ENCODE measurements around the gene ZNF99. TPM values are rescaled to one million over a fixed set of nuclear protein-coding genes. Genes with fewer than 3 reads are reported as not detected.
"Not testable (repeated sequence)": the region's sequence is repeated elsewhere in the genome, so short reads cannot be mapped to it uniquely, and the experiment has no call there.

The ZNF99 gene
- not detected for total RNA-seq

GRCh38 chr19:22783651-22784410 lies at the start of gene ZNF99:
TSS of gene ZNF99 (minus strand) at chr19:22784151. CDS start at chr19:22784016, 135 bp downstream.
- peak; percentile 48 for ATAC-seq
- DNase-seq (ENCODE audit: low spot score), result peak; percentile 48

GRCh38 chr19:22832031-22832762 lies 48.2 kb upstream of the ZNF99 start, which contains the start of gene ZNF723:
TSS of gene ZNF723 (plus strand) at chr19:22832291. CDS start at chr19:22832380, 89 bp downstream.
- ATAC-seq (no peak), DNase-seq (ENCODE audit: low spot score) (no peak)

DNA sequence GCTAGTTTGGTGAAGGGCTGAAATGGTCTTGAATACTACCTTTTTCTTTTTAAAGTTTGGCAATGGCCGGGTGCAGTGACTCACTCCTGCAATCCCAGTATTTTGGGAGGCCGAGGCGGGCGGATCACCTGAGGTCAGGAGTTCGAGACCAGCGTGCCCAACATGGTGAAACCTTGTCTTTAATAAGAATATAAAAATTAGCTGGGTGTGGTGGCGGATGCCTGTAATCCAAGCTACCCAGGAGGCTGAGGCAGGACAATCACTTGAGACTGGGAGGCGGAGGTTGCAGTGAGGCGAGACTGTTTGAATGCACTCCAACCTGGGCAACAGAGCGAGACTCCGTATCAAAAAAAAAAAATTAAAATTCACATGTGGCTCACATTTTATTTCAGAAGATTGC lies 47.3 kb upstream of the ZNF99 start:
- ATAC-seq (no peak), DNase-seq (ENCODE audit: low spot score) (no peak)

DNA sequence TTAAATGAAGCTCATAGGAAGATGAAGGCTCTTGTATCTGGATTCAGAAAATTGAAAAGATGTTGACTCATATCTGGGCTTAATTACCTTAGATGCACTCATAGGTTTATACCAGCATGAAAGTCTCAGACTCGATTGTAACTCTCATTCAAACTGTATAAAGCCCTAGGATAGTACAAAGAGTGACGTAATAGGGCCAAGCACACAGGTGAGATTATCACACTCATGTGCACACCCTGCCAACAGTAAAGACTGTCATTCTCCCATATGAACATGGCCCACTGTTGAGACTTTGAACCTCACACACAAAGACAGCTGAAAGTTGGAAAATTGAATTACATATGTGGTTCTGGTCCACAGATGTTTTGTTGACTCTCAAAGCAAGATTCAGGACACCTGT lies 30.2 kb upstream of the ZNF99 start:
- no peak for DNase-seq (ENCODE audit: low spot score)
- ATAC-seq, result no peak

DNA sequence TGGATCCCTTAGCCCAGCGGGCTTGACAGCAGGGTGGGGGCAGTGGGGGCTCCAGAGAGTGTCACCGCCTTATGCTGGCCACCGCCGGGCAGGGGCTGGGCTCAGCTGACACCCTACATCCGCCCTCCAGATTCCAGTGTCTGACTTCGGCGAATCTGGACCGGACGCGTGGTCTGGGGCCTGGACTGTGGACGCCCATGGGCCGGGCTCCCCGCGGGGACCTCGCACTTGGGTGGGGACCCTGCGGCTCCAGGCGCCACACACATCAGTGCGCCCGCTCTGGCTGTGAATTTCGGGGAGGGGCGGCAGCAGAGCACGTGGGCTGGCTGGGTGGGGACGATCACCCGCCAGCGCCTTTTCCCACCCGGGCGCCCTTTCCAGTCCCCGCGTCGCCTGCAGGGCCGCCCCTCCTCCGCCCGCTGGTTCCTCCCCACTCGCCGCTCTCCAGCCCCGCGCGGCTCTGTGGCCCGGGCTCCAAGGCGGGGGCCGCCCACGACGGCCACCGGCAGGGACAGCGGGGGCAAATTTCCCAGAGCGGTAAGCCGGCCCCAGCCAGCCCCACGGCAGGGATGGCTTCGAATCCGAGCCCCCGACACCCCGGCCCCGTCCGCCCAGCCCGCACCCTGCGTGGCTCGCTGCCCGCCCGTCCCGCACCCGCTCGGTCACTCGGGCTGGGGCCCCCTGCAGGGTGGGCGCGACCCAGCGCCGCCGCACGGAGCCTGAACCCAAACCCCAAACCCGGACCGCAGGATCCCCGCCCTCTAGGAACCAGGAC lies 23.3 kb upstream of the ZNF99 start:
- no peak for ATAC-seq
- no peak for DNase-seq (ENCODE audit: low spot score)

DNA sequence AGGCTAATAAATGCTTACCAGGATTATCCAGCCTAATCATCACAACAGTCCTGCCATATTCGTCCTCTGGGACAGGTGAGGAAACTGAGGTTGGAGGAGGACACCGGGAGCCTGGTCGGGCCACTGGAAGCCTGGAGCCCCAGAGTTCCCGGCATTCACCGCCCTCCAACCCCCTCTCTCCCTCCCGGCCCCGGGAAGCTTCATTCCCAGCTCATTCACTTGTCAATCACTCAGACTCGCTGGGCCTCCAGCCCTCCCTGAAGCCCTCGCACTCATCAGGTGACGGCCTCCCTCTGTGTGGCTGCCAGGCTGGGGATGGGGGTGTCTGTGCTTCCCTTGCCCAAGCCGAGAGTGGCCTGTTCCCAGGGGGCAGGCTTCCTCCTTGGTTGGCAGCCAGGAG lies 22.5 kb upstream of the ZNF99 start:
- no peak for ATAC-seq
- DNase-seq (ENCODE audit: low spot score), result no peak

GRCh38 chr19:22797040-22797439 lies 13.1 kb upstream of the ZNF99 start:
- ATAC-seq, result no peak
- no peak for DNase-seq (ENCODE audit: low spot score)

DNA sequence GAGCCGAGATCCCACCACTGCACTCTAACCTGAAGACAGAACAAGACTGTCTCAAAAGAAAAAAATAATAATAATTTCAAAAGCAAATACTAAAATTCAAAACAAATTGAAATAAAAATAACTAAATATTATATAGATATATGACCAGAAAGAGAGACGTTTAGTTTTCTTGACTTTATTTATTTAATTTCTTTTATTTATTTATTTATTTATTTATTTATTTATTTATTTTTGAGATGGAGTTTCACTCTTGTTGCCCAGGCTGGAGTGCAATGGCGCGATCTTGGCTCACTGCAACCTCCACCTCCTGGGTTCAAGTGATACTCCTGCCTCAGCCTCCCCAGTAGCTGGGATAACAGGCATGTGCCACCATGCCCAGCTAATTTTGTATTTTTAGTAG lies 8.9 kb upstream of the ZNF99 start:
- DNase-seq (ENCODE audit: low spot score); ATAC-seq: not testable (repeated sequence)

DNA sequence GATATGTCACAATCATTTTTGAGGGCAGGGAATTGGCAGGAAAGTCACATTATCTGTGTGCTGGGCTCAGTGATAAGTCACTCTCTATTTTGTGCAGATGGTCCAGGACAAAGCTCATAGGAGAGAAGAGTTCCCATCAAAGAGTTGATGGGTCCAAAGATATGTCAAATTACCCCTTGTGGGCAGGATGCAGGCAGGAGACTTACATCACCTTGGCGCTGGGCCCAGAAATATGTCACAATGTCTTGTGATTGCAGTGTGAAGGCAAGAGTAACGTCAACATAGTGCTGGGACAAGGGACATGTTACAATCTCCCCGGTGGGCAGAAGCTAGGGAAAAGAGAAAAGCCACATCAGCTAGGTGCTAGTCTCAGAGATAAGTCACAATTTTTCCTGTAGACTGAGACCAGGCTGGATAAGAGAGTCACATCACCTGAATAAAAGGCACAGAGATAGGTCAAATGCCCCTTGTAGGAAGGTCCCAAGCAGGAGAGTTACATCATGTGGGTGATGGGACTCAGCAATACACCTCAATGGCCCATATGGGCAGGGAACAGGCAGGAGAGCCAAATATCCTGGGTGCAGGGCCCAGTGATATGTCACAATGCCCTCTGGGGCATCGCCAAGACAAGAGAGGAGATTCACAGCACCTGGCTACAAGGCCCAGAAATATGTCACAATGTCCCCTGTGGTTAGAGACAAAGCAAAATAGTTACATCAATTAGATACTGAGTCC lies 47.9 kb downstream of the ZNF99 start:
- ATAC-seq, result no peak
- no peak for DNase-seq (ENCODE audit: low spot score)

DNA sequence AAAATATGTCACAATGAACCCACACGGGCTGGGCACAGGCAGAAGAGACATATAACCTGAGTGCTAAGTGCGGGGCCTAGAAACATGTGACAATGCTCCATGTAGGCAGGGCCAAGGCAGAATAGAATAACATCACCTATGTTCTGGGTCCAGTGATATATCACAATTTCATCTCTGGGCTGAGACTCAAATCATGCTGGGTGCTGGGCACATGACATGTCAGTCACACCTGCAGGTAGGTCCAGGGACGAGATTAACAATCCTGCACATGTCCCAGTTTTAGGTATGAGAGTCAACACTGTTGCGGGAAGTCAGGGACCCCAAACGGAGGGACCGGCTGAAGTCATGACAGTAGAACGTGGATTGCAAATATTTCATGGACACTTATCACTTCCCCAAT lies 50.3 kb downstream of the ZNF99 start:
- DNase-seq (ENCODE audit: low spot score), result no peak
- ATAC-seq, result no peak

- not testable (repeated sequence) for ATAC-seq; DNase-seq (ENCODE audit: low spot score)
Observed at GRCh38 chr19:22728214-22728613, 55.7 kb downstream of the ZNF99 start.

GRCh38 chr19:22721533-22721932 lies 62.4 kb downstream of the ZNF99 start:
- ATAC-seq; DNase-seq (ENCODE audit: low spot score): not testable (repeated sequence)

- no peak for ATAC-seq
- no peak for DNase-seq (ENCODE audit: low spot score)
Observed at GRCh38 chr19:22708983-22709382, 75.0 kb downstream of the ZNF99 start.

DNA sequence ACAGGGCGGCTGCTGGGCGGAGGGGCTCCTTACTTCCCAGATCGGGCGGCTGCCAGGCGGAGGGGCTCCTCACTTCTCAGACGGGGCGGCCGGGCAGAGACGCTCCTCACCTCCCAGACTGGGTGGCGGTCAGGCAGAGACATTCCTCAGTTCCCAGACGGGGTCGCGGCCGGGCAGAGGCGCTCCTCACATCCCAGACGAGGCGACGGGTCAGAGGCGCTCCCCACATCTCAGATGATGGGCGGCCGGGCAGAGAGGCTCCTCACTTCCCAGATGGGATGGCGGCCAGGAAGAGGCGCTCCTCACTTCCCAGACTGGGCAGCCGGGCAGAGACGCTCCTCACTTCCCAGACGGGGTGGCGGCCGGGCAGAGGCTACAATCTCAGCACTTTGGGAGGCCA lies 80.9 kb downstream of the ZNF99 start:
- not testable (repeated sequence) for DNase-seq (ENCODE audit: low spot score); ATAC-seq

DNA sequence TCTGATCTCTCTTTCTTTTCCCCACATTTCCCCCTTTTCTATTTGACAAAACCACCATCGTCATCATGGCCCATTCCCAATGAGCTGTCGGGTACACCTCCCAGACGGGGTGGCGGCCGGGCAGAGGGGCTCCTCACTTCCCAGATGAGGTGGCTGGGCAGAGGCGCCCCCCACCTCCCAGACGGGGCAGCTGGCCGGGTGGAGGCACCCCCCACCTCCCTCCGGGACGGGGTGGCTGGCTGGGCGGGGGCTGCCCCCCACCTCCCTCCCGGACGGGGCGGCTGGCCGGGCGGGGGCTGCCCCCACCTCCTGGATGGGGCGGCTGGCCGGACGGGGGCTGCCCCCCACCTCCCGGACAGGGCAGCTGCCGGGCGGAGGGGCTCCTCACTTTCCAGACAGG lies 81.3 kb downstream of the ZNF99 start:
- ATAC-seq; DNase-seq (ENCODE audit: low spot score): not testable (repeated sequence)

Other genes starting within 250 kb of the ZNF99 start
- gene ZNF492, start 149.8 kb downstream of the ZNF99 start, total RNA-seq, result not detected
- not detected for gene ZNF723, start 48.1 kb upstream of the ZNF99 start, total RNA-seq
- not detected for gene ZNF728, start 219.0 kb upstream of the ZNF99 start, total RNA-seq